DMS79 treated with DMSO at 0.1 percent for 48 hours (cell line): ENCODE measurements around the gene POU2F1.
A peak's percentile ranks its signal among the peaks of the same experiment; 100 is the strongest.

Experiments
- DNase-seq: peaks from one replicate; lab custom pipeline; 2025; lab: John Stamatoyannopoulos, UW

The POU2F1 gene

DNA sequence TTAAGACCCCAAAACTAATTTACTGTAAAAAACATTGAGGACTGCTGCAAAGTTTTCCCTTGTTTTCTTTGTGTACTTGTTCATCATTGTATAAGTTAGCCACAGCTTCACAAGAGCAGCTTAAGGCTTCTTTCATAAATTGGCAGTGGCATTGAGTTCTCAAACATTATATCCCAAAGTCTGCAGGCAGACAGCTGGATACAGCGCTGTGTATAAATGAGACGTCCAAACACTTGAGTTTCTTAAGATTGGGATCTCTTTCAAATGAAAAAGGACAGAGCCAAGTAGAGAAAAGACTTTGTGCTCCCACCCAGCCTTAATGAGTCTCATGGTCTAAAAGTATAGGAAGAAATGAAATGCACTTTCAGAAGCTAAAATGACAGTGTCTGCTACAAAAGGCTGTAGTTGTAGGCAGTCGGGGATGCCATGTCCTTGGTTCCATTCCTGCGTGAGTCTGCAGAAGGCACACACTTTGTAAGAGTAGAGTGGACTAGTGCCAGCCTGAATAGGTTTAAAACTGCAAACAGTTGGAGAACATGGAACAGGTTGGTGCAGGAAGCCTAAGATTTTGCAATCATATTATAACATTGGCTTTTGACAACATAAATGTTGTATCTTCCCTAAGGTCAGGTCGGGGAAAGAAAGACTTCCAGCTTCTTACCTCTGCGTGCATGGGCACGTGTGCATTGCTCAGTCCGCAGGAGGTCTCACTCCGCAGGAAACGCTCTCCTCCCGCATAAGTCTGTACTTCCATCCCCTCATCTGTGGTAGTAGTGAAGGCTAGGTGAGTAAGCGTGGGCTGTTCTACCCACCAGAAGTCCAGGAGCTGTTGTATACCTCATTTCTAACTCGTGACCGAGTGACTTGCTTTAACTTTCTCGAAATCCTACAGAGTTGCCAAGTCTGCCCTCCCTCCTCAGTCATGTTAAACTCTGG, 203.3 kb downstream of the POU2F1 start:
- DNase-seq, result no peak

- DNase-seq, result no peak
These were observed 204.8 kb downstream of the POU2F1 start for GRCh38 chr1:167425482-167425881.

- DNase-seq, result no peak
These were observed 206.0 kb downstream of the POU2F1 start for GRCh38 chr1:167426716-167427115.

DNA sequence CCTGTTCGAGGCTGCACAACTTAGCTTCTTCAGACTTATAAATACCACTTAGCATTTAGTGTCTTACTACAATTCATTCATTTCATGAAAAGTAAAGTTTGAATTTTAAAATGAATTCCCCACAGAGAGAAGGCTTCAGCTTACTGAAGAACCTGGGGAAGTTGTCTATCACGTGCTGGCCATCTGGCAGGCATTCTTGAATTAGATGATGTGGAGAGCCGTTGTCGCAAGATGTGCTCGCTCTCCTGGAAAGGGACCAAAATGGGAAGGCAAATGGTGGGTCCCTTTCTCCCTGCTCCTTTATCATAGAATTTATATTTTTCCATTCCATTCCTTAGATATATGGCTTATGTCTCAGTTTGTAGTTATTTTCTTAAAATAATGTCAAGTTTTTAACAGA, 207.2 kb downstream of the POU2F1 start:
- DNase-seq, result peak; percentile 14

DNA sequence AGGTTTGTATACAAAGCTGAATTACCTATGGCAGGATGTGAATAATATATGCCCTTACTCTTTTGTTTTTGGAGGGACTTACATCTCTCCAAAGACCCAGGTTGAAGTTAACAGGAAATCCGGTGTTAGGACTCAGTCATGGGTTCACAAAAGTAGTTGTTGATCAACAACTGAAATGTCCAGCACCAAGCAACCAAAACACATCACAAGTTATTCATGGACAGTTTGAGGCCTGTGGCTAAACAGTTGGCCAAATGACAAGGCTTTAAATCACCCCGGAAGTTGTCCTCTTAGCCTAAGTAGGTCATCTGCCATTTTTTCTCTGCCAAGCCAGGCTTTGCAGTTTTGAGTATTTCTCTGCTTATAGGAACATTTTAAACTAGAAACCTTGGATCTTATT, 207.7 kb downstream of the POU2F1 start:
- no peak for DNase-seq

- DNase-seq, result no peak
These were observed 208.9 kb downstream of the POU2F1 start for GRCh38 chr1:167429612-167430011.

DNA sequence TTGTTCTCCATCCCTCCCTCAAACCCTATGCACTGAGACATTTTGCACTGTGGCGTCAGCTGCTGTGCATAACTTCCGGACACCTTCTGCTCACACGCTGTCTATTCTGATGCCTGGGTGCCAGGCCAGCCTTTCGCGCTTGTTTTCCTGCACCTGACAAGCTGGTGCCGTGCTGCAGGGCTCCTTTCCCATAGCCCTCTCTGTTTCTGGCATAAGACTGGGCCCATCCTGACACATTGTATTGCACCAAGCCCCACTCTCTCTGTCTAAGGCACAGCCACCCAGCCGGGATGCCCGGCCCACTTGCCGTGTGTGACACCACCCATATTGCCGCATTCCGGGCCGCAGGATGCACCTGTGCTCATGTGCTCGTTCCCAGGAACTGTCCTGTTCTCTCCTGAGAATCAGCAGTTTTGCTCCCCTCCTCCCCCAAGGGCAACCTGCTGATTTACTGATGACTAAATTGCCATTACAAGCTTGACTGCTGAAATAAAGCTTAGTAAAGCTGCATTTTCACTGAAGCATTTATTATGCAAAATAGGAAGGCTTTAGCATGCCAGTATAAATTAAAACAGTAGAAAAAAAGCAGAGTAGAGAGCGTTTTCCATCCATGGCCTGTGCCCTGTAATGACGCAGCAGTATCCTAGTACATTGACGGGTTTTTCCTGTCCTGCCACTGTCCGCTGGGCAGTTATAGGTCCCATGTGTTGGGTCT, 209.6 kb downstream of the POU2F1 start:
- DNase-seq, result no peak

DNA sequence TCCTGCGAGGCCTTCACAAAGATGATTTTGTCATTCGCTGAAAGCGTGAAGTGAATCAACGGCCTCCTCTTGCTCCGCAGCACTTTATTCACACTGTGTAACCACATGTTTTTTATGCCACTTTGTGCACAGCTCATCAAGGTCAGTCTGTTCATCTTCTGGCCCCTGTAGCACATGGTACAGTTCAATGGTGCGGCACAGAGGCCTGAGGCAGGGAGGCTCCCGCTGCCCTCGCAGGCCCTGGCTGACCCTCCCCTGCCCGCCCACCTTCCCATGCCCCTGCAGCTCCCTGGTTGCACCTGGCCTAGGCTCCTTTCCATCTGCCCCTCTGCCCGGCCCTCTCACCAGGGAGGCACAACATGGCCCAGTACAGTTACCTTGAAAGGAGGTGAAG, 210.2 kb downstream of the POU2F1 start:
- no peak for DNase-seq

DNA sequence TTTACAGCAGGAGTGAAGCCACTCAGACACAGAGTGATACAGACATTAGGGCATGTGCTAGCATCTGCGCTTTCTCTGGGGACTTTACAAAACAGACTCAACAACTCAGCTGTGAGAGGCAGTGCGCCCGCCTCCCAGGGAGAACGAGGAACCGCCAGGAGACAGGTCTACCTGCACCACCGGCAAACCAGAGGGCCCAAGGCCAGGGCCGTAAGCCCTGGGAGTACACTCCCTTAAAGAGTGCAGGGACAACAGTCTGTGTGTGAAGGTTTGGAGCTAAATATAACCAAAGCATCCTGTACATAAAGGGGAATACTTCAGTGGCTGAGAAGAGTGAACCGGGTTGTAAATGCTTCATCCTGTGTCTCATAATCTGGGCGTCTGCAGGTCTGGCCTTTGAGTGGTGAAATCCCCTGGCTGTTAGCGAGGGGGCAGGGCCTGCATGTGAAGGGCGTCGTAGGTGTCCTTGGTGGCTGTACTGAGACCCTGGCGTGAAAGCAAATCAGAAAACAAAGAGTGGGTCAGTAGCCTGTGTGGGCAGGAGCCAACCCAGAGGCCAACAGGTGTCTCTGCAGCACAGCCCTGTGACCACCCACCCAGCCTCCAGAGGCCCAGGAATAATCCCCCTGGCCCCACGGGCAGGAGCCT, 210.7 kb downstream of the POU2F1 start:
- DNase-seq, result no peak

- no peak for DNase-seq
These were observed 211.4 kb downstream of the POU2F1 start for GRCh38 chr1:167431909-167432650.

DNA sequence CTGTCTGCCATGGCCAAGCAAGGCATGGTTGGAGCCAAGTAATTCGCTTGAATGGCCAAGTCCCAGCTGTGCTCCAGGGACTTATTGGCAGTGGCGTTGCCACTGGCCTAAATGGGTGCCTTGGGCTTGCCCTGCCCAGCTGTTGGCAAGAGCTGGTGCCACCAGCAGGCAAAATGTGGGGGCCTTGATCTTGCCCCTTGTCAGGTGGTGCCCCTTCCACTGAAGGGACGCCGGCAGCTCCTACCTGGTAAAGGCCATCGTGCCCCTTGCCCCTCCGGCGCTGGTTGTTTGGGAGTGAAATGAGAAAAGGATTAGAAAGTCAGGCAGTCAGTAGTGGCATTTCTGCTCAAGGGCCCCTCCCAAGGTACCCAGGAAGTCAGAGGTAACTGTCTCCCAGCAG, 212.1 kb downstream of the POU2F1 start:
- DNase-seq, result no peak

DNA sequence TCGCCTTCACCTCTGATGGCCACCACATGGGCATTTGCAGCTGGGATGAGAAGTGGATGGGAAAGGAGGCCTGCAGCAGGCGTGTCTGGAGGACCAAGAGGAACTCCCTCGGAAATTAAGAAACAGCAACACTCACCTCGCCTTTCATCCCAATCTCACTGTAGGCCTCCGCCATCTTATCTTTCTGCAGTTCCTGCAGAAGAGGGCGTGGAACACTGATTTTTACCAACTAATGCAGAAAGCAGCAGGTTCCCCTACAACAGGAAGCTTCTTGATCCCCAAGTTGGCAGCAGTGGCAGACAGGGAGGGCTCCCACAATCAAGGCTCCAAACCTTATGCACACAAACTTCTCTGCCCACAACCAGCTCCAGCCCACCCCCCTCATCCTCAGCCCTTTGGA, 213.2 kb downstream of the POU2F1 start:
- no peak for DNase-seq

DNA sequence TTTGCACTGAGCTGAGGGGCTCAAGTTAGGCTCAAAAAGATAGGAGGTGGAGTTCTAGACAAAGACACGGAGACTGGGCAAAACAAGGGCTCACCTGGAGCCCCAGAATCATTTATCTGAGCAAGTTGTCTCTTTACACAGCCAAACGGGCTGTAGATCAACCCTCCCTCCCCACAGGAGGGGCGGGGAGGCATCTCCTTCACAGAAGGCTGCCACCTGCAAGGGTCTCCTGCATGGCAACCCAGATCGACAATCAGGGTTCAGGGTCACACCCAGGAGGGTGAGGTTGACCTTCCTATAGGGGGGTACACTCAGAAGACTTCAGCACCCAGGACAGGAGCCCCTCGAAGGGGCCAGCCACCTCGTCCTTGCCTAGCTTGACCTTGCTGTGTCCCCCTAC, 213.6 kb downstream of the POU2F1 start:
- no peak for DNase-seq

DNA sequence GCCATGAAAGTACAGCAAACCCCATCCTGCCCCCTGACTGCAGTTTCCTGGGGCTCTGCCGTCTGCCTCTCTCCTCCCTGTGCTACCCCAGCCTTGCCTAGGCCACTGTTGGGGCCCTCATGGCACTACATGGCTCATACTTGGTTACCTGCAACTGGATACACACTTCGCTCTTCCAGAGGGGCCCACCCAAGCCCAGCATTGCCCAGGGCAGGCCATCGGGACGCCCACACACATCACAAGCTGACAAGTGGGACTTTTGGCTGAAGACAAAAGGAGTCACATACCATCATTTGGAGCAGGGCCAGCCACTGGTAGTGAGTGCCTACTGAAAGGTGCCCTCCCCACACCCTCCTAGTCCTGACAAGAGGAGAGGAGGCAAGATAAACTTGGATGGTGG, 214.8 kb downstream of the POU2F1 start:
- DNase-seq, result no peak

GRCh38 chr1:167438171-167439138, 217.8 kb downstream of the POU2F1 start:
- no peak for DNase-seq

- DNase-seq, result peak; percentile 40
These were observed 218.8 kb downstream of the POU2F1 start for GRCh38 chr1:167439301-167439988.

- no peak for DNase-seq
These were observed 219.7 kb downstream of the POU2F1 start for GRCh38 chr1:167440345-167440744.

DNA sequence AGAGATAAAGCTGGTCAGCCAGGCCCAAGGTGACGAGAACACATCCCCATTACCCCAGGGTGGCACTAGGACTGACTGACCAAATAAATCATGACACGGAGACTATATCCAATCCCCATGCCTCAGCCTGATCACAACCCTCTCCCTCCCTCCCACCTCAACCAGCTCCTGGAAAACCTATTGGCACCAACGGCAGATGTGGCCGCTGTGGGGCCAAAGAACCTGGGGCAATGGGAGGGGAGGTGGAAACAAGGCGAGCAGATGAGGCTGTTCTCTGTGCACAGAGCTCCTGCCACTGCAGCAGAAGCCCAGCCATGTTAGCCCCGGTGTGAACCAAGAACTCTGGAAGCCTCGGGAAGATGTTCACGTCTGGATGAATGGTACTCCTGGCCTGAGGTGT, 220.1 kb downstream of the POU2F1 start:
- no peak for DNase-seq

- DNase-seq, result no peak
These were observed 220.5 kb downstream of the POU2F1 start for GRCh38 chr1:167441222-167441621.

DNA sequence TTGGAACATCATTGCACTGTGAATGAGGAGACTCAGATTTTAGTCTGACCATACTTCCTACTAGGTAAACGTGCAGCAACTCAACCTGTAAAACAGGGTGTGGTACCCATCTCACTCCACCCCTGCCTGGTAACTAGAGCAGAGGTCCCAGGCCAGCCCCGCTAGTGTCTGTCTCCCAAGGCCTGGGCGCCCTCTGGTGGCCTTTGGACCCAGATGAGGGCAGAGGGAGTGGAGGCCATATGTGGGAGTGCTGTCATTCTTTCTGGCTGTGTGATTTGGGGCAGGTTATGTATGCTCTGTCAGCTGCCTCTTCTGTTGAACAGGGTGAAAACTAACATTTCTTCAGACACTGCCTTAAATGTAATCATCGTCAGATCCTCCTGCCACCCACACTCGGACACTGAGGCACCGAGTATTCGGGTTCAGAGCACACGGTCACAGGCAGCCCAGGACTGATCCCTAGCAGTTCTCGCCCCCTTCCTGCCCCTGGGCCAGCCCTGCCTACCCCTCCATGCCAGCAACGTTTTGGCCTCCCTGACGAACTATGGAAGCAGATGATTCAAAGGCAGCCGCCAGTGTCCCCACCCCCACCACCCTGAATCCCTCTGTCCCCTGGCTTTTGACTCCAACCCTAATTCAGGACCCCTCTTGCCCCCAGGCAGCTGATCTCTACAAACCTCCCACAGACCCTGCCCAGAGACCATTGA, 221.6 kb downstream of the POU2F1 start:
- DNase-seq, result peak; percentile 38
